Gastroesophageal sphincter (tissue), 4 donors: Measurements from ENCODE around the gene ADRA2C. TPM values are rescaled to one million over a fixed set of nuclear protein-coding genes. Genes with fewer than 3 reads are reported as not detected.

ENCODE experiments used
- ATAC-seq: fragments of 150-250 bp; one replicate; pipeline ENCODE4 v1.9.1; 2016; ENCODE audit warnings: mild to moderate bottlenecking, moderate library complexity
- H3K27ac ChIP-seq, 4 donors: fragments of 200-600 bp; sonication (generic) in 3 of 4; 1 replicate in 3 of 4; 2 replicates in 1 of 4; pipeline ENCODE4 v1.5.1; 2016 to 2019
- H3K27me3 ChIP-seq: fragments of 200-600 bp; sonication (generic); one replicate; pipeline ENCODE4 v1.5.1; 2019
- H3K36me3 ChIP-seq, 2 donors: fragments of 200-600 bp; sonication (generic); one replicate each; pipeline ENCODE4 v1.5.1; 2019; ENCODE audit warnings: control low read depth in 1 of 2
- H3K4me1 ChIP-seq, 3 donors: fragments of 200-600 bp; sonication (generic); 1 replicate in 2 of 3; 2 replicates in 1 of 3; pipeline ENCODE4 v1.5.1; 2016 to 2019; ENCODE audit warnings: control low read depth in 2 of 3
- H3K4me3 ChIP-seq, 2 donors: fragments of 200-600 bp; sonication (generic); one replicate each; pipeline ENCODE4 v1.5.1; 2019; ENCODE audit warnings: mild to moderate bottlenecking in 1 of 2, moderate library complexity in 1 of 2
- H3K9me3 ChIP-seq, 3 donors: fragments of 200-600 bp; sonication (generic); one replicate each; pipeline ENCODE4 v1.5.1; 2017 to 2019; ENCODE audit warnings: control low read depth in 2 of 3
- EP300 ChIP-seq: sonication (generic); formaldehyde crosslinking; IDR thresholded peaks from one replicate; pipeline ENCODE4 v1.6.1; 2017; ENCODE audit warnings: antibody characterized with exemption, mild to moderate bottlenecking
- POLR2A ChIP-seq, 2 donors: fragments of 450-650 bp; IDR thresholded peaks; one replicate each; pipeline ENCODE4 v1.6.1; 2017; ENCODE audit warnings: antibody characterized with exemption in 2 of 2, mild to moderate bottlenecking in 2 of 2, moderate library complexity in 1 of 2
- POLR2AphosphoS5 ChIP-seq: sonication (generic); formaldehyde crosslinking; IDR thresholded peaks from one replicate; pipeline ENCODE4 v1.6.1; 2017; ENCODE audit warnings: antibody characterized with exemption
- WGBS, 2 donors: methylation state at CpG; one replicate each; pipeline ENCODE4 v1.1.5; 2018; ENCODE audit warnings: low coverage in 1 of 2; 5-methylcytosine and 5-hydroxymethylcytosine counted together
- total RNA-seq, 4 donors: library from RNA; depleted of rRNA; stranded (reverse); fragments of >200 nt; gene quantifications; one replicate each; pipeline ENCODE4 v1.1.0, GENCODE V29; 2016
- TF ChIP-seq, protein P1 (sequence below), 4 experiments: fragments of 200-600 bp in 2 of 4; fragments of 450-650 bp in 2 of 4; sonication (generic) in 1 of 4; IDR thresholded peaks; one replicate each; pipeline ENCODE4 v1.5.1; 2017 to 2019; ENCODE audit warnings: antibody characterized with exemption in 4 of 4, mild to moderate bottlenecking in 2 of 4, moderate library complexity in 2 of 4

Gene ADRA2C
- total RNA-seq, 4 donors from 2014 or later = 1.2 to 26.5 (median 6.1) TPM

DNA sequence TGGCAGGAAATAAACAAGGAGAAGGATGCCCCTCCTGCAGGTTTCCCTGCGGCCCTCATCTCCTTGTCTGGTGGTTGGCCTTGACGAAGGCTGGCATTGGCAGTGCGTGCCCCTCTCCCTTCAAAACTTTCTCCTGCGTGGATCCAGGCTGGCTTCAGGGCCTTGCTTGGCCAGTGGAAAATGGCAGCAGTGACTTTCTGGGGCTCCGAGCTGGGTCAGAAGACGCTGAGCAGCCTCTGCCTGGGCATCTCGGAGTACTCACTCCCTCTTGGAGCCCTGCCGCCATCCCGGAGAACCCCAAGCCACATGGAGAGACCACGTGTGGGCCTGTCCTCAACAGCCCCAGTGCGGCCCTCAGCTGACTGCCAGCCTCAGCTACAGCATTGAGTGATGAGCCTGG is 39.5 kb downstream of the ADRA2C start:
- H3K27me3 ChIP-seq = peaks cover 83% of the 10 kb centered on the region

DNA sequence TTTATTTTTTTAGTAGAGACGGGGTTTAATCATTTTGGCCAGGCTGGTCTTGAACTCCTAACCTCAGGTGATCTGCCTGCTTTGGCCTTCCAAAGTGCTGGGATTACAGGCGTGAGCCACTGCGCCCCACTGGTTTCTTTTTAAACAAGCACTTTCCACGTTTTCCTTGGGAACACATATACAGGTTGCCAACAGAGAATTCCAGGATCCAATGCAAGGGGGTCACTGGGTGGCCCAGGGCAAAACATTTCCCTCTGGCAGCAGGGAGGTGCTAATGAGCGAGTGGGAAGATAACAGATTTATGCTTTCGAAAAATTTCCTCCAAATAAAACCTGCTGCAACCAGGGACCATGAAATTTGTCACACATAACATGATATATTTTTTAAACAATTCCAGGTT is 41.1 kb downstream of the ADRA2C start:
- no peaks in the 10 kb centered on the region for H3K4me1 ChIP-seq
- no peak for ATAC-seq
- TF ChIP-seq EP300 = no peak
- no peaks in the 10 kb centered on the region for H3K36me3 ChIP-seq
- H3K9me3 ChIP-seq = no peaks in the 10 kb centered on the region
- H3K27me3 ChIP-seq = peaks cover 84% of the 10 kb centered on the region
- H3K27ac ChIP-seq = no peak overlapping the region
- no peak overlapping the region for H3K4me3 ChIP-seq
- 33 to 36% methylated on average over 2 to 6 of the region's 6 CpGs for WGBS, 2 donors

More for the DNA sequence above, 39.5 kb downstream of the ADRA2C start:
- H3K4me3 ChIP-seq = no peak overlapping the region
- H3K9me3 ChIP-seq = no peaks in the 10 kb centered on the region
- TF ChIP-seq, protein P1, sequence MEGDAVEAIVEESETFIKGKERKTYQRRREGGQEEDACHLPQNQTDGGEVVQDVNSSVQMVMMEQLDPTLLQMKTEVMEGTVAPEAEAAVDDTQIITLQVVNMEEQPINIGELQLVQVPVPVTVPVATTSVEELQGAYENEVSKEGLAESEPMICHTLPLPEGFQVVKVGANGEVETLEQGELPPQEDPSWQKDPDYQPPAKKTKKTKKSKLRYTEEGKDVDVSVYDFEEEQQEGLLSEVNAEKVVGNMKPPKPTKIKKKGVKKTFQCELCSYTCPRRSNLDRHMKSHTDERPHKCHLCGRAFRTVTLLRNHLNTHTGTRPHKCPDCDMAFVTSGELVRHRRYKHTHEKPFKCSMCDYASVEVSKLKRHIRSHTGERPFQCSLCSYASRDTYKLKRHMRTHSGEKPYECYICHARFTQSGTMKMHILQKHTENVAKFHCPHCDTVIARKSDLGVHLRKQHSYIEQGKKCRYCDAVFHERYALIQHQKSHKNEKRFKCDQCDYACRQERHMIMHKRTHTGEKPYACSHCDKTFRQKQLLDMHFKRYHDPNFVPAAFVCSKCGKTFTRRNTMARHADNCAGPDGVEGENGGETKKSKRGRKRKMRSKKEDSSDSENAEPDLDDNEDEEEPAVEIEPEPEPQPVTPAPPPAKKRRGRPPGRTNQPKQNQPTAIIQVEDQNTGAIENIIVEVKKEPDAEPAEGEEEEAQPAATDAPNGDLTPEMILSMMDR (IDR thresholded peaks at IDR 0.05) = no peak
- no peak for TF ChIP-seq POLR2AphosphoS5
- TF ChIP-seq EP300 = no peak
- no peak for TF ChIP-seq POLR2A (IDR thresholded peaks at IDR 0.05)
- no peaks in the 10 kb centered on the region for H3K4me1 ChIP-seq
- no peak overlapping the region for H3K27ac ChIP-seq
- no peak for ATAC-seq
- H3K36me3 ChIP-seq = no peaks in the 10 kb centered on the region
- 100% methylated on average over 3 of the region's 11 CpGs; no CpG with 5 or more reads in 1 of the 2 donors for WGBS, 2 donors

GRCh38 chr4:3807822-3808496 is 41.8 kb downstream of the ADRA2C start:
- 8 to 11% methylated on average over 13 to 14 of the region's 14 CpGs for WGBS, 2 donors

DNA sequence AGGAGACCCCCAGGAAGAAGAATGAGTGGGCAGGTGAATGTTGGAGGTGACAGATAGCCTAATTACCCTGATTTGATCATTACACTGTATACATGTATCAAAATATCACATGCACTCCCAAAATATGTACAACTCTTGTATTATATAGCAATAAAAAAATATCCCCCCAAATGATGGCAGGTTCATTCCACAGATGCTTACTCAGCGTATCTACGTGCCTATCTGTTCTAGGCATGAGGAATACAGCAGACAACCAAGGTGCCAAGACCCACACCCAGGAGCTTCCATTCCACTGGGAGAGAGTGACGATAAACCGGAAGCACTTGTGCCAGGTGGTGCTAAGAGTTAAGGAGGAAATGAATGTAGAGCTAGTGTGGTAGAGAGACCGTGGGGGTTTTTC is 42.4 kb downstream of the ADRA2C start:
- Histone ChIP-seq H3K4me1 (no peaks in the 10 kb centered on the region), H3K27me3 (peaks cover 77% of the 10 kb centered on the region), H3K4me3 (no peak overlapping the region), H3K36me3 (no peaks in the 10 kb centered on the region), H3K27ac (no peak overlapping the region), H3K9me3 (no peaks in the 10 kb centered on the region)
- 62 to 67% methylated on average over 1 to 5 of the region's 5 CpGs for WGBS, 2 donors
- no peak for ATAC-seq
- TF ChIP-seq, protein P1 (IDR thresholded peaks at IDR 0.05) = no peak
- TF ChIP-seq EP300 (no peak), POLR2AphosphoS5 (no peak), POLR2A (IDR thresholded peaks at IDR 0.05) (no peak)

More at GRCh38 chr4:3807822-3808496, 41.8 kb downstream of the ADRA2C start:
- H3K27ac ChIP-seq = no peak overlapping the region
- H3K36me3 ChIP-seq = no peaks in the 10 kb centered on the region
- peaks cover 81% of the 10 kb centered on the region for H3K27me3 ChIP-seq
- no peaks in the 10 kb centered on the region for H3K4me1 ChIP-seq
- TF ChIP-seq EP300 (no peak), POLR2A (IDR thresholded peaks at IDR 0.05) (no peak), POLR2AphosphoS5 (no peak)
- TF ChIP-seq, protein P1 (IDR thresholded peaks at IDR 0.05) = no peak
- H3K4me3 ChIP-seq = no peak overlapping the region
- no peak for ATAC-seq
- no peaks in the 10 kb centered on the region for H3K9me3 ChIP-seq

- WGBS, 2 donors = 84 to 87% methylated on average over 14 to 15 of the region's 29 CpGs
- Histone ChIP-seq H3K4me3 (no peak overlapping the region), H3K9me3 (no peaks in the 10 kb centered on the region), H3K4me1 (no peaks in the 10 kb centered on the region), H3K36me3 (no peaks in the 10 kb centered on the region), H3K27ac (no peak overlapping the region), H3K27me3 (peaks cover 77% of the 10 kb centered on the region)
- no peak for ATAC-seq
- TF ChIP-seq, protein P1 (IDR thresholded peaks at IDR 0.05) = no peak
- TF ChIP-seq POLR2AphosphoS5 = no peak
- TF ChIP-seq EP300 = no peak
- TF ChIP-seq POLR2A (IDR thresholded peaks at IDR 0.05) = no peak
Measured at GRCh38 chr4:3809028-3809427, 42.8 kb downstream of the ADRA2C start.
